GM04504 (cell line): ENCODE results near the gene XPNPEP2.
A peak's percentile ranks its signal among the peaks of the same experiment; 100 is the strongest.
"Not testable (repeated sequence)": the region's sequence is repeated elsewhere in the genome, so short reads cannot be mapped to it uniquely, and the experiment has no call there.

Experiments used
- DNase-seq: peaks from one replicate; pipeline ENCODE4 v3.0.0-alpha.2; 2012; ENCODE audit warnings: low read depth

Gene XPNPEP2

GRCh38 chrX:129719931-129720530 is 18.7 kb upstream of the XPNPEP2 start:
- DNase-seq, result no peak

- no peak for DNase-seq
Measured at GRCh38 chrX:129720741-129721140, 18.0 kb upstream of the XPNPEP2 start.

- DNase-seq, result no peak
Measured at GRCh38 chrX:129721414-129721813, 17.4 kb upstream of the XPNPEP2 start.

- no peak for DNase-seq
Measured at GRCh38 chrX:129721870-129722269, 16.9 kb upstream of the XPNPEP2 start.

GRCh38 chrX:129723511-129723910 is 15.3 kb upstream of the XPNPEP2 start:
- no peak for DNase-seq

GRCh38 chrX:129724754-129725153 is 14.0 kb upstream of the XPNPEP2 start:
- no peak for DNase-seq

GRCh38 chrX:129726307-129727111 is 12.3 kb upstream of the XPNPEP2 start:
- DNase-seq, result peak; percentile 29

- no peak for DNase-seq
Measured at GRCh38 chrX:129728061-129728460, 10.7 kb upstream of the XPNPEP2 start.

- DNase-seq, result no peak
Measured at GRCh38 chrX:129731228-129731627, 7.6 kb upstream of the XPNPEP2 start.

GRCh38 chrX:129732857-129733256 is 5.9 kb upstream of the XPNPEP2 start:
- DNase-seq, result no peak

GRCh38 chrX:129733335-129733734 is 5.4 kb upstream of the XPNPEP2 start:
- DNase-seq, result no peak

GRCh38 chrX:129736491-129736890 is 2.3 kb upstream of the XPNPEP2 start:
- DNase-seq, result no peak

- no peak for DNase-seq
Measured at GRCh38 chrX:129737916-129738315, 863 bp upstream of the XPNPEP2 start.

GRCh38 chrX:129739578-129739977 is 799 bp downstream of the XPNPEP2 start:
- DNase-seq, result no peak

GRCh38 chrX:129741880-129742758 is 3.3 kb downstream of the XPNPEP2 start:
- DNase-seq, result no peak

- DNase-seq, result not testable (repeated sequence)
Measured at GRCh38 chrX:129742759-129743152, 4.0 kb downstream of the XPNPEP2 start.

GRCh38 chrX:129743821-129744220 is 5.0 kb downstream of the XPNPEP2 start:
- DNase-seq, result no peak

GRCh38 chrX:129744861-129745321 is 6.1 kb downstream of the XPNPEP2 start:
- no peak for DNase-seq

GRCh38 chrX:129746557-129747470 is 8.0 kb downstream of the XPNPEP2 start:
- no peak for DNase-seq

- DNase-seq, result no peak
Measured at GRCh38 chrX:129747533-129747932, 8.8 kb downstream of the XPNPEP2 start.

GRCh38 chrX:129748305-129748704 is 9.5 kb downstream of the XPNPEP2 start:
- peak; percentile 65 for DNase-seq
